K562 (cell line): ENCODE results near the gene PRR15L. TPM values are rescaled to one million over a fixed set of nuclear protein-coding genes. Genes with fewer than 3 reads are reported as not detected.

Experiments
- ATAC-seq: fragments of 200-7000 bp; cut with Tn5 transposase; 3 replicates; pipeline ENCODE4 v1.9.1; 2020; ENCODE audit warnings: moderate library complexity
- BruUV-seq: library from RNA; stranded (reverse); fragments of 400-500 nt; replicated peaks from 2 replicates; lab custom pipeline; 2021; lab: Mats Ljungman, UMichigan
- CTCF ChIA-PET: fragments of 300-600 bp; formaldehyde crosslinking; extraction: SDS; loops from one replicate; lab custom pipeline; 2021; ENCODE audit warnings: low intra/inter-chr PET ratio; lab: Yijun Ruan, JAX
- POLR2A ChIA-PET: fragments of 300-600, 350-650 bp; sonication (Branson Sonifier 250); formaldehyde crosslinking; extraction: SDS; loops from one replicate; lab custom pipeline; 2021; ENCODE audit warnings: antibody characterized with exemption, inconsistent platforms; lab: Yijun Ruan, JAX
- DNase-seq, 4 experiments: peaks; one replicate each; pipeline versions ENCODE4 v3.0.0 to v3.0.0-alpha.2; 2011 to 2018; ENCODE audit warnings: low spot score in 3 of 4, mixed read lengths in 3 of 4; ENCODE audit errors: extremely low read depth in 1 of 4
- FAIRE-seq: peaks from 2 replicates; lab custom pipeline; 2011; peaks lifted over from hg19 to GRCh38; lab: Jason Lieb, UNC
- H2AFZ ChIP-seq: 2 replicates; pipeline ENCODE4 v1.6.0; 2011; ENCODE audit warnings: low read depth, low read length, control low read depth, inconsistent platforms
- H3K27ac ChIP-seq: fragments of 200-600 bp; 3 replicates; pipeline ENCODE4 v1.8.0; 2011; ENCODE audit warnings: low read depth, mild to moderate bottlenecking, control low read depth, inconsistent platforms, low read length, moderate library complexity, mixed read lengths; ENCODE audit errors: extremely low read depth
- H3K27me3 ChIP-seq, 2 experiments: fragments of 300-600 bp in 1 of 2; 2 replicates in 1 of 2; 3 replicates in 1 of 2; pipeline versions ENCODE4 v1.6.0 to v1.8.0; 2011; ENCODE audit warnings: inconsistent platforms in 2 of 2, low read length in 2 of 2, mild to moderate bottlenecking in 1 of 2, mixed read lengths in 1 of 2, moderate library complexity in 1 of 2; ENCODE audit not compliant: control insufficient read depth in 2 of 2, insufficient read depth in 2 of 2
- H3K36me3 ChIP-seq: fragments of 300-600 bp; 3 replicates; pipeline ENCODE4 v1.8.0; 2011; ENCODE audit warnings: mild to moderate bottlenecking, low read length, inconsistent platforms; ENCODE audit not compliant: control insufficient read depth, insufficient read depth
- H3K4me1 ChIP-seq, 2 experiments: fragments of 200-600 bp in 1 of 2; replicated peaks in 1 of 2; 2 replicates in 1 of 2; 3 replicates in 1 of 2; pipeline versions ENCODE4 v1.5.1 to v1.8.0; 2011; ENCODE audit warnings: inconsistent platforms in 2 of 2, low read length in 2 of 2, mild to moderate bottlenecking in 1 of 2, mixed read lengths in 1 of 2, moderate library complexity in 1 of 2; ENCODE audit not compliant: control insufficient read depth in 2 of 2, insufficient read depth in 2 of 2
- H3K4me2 ChIP-seq: 2 replicates; pipeline ENCODE4 v1.6.1; 2011; ENCODE audit warnings: low read length, control low read depth, inconsistent platforms, mixed read lengths; ENCODE audit not compliant: insufficient read depth
- H3K4me3 ChIP-seq: fragments of 200-600 bp; sonication (generic), shearing (Covaris generic); 2 replicates; pipeline ENCODE4 v1.5.1; 2016; ENCODE audit warnings: control low read depth, inconsistent platforms
- H3K79me2 ChIP-seq: fragments of 200-600 bp; 3 replicates; pipeline ENCODE4 v1.8.0; 2011; ENCODE audit warnings: low read length, inconsistent platforms; ENCODE audit not compliant: control insufficient read depth, insufficient read depth
- H3K9ac ChIP-seq, 2 experiments: 2 replicates each; pipeline versions ENCODE4 v1.6.0 to v1.6.1; 2011; ENCODE audit warnings: low read depth in 2 of 2, low read length in 2 of 2, control low read depth in 1 of 2, inconsistent platforms in 1 of 2, mild to moderate bottlenecking in 1 of 2, mixed read lengths in 1 of 2; ENCODE audit not compliant: insufficient read depth in 1 of 2
- H3K9me1 ChIP-seq: one replicate; pipeline ENCODE4 v1.6.0; 2011; ENCODE audit warnings: inconsistent platforms, mild to moderate bottlenecking, low read length, moderate library complexity; ENCODE audit not compliant: control insufficient read depth, insufficient read depth
- H3K9me3 ChIP-seq: replicated peaks from 2 replicates; pipeline ENCODE4 v1.5.1; 2011; ENCODE audit warnings: low read depth, low read length, inconsistent platforms; ENCODE audit not compliant: control insufficient read depth, insufficient read depth
- H4K20me1 ChIP-seq: replicated peaks from 2 replicates; pipeline ENCODE4 v1.6.1; 2011; ENCODE audit warnings: low read length, inconsistent platforms, mixed read lengths; ENCODE audit not compliant: control insufficient read depth, insufficient read depth
- ARID2 ChIP-seq: fragments of 450-650 bp; IDR thresholded peaks from 2 replicates; pipeline ENCODE4 v1.6.1; 2017; ENCODE audit warnings: antibody characterized with exemption, mild to moderate bottlenecking
- CREM ChIP-seq: IDR thresholded peaks from 2 replicates; pipeline ENCODE4 v1.6.1; 2014; ENCODE audit warnings: antibody characterized with exemption, low read depth
- ILF3 ChIP-seq: fragments of 450-650 bp; IDR thresholded peaks from 2 replicates; pipeline ENCODE4 v1.6.1; 2018; ENCODE audit warnings: antibody characterized with exemption, mild to moderate bottlenecking, moderate library complexity, borderline replicate concordance
- MAZ ChIP-seq, 2 experiments: fragments of 450-650 bp in 1 of 2; sonication (generic) in 1 of 2; formaldehyde crosslinking; IDR thresholded peaks in 1 of 2; conservative IDR thresholded peaks in 1 of 2; 2 replicates each; pipeline versions ENCODE4 v1.4.0 to v1.5.0; 2020; ENCODE audit warnings: mild to moderate bottlenecking in 1 of 2, missing genetic modification reagents in 1 of 2
- RB1 ChIP-seq: fragments of 450-650 bp; IDR thresholded peaks from 2 replicates; pipeline ENCODE4 v1.6.1; 2017; ENCODE audit warnings: low read depth, mild to moderate bottlenecking
- SMAD2 ChIP-seq: fragments of 150-350 bp; IDR thresholded peaks from 2 replicates; pipeline ENCODE4 v1.6.1; 2014; ENCODE audit warnings: low read depth, mild to moderate bottlenecking, low read length
- SMC3 ChIP-seq: conservative IDR thresholded peaks from 2 replicates; pipeline ENCODE4 v1.6.1; 2011; ENCODE audit warnings: low read depth, low read length, improper control_type of control experiment; ENCODE audit not compliant: insufficient read depth
- STAG1 ChIP-seq: sonication (generic); formaldehyde crosslinking; IDR thresholded peaks from 2 replicates; pipeline ENCODE4 v1.5.0; 2020; ENCODE audit warnings: missing genetic modification reagents, borderline replicate concordance
- ZBTB17 ChIP-seq: fragments of 450-650 bp; formaldehyde crosslinking; IDR thresholded peaks from 2 replicates; pipeline ENCODE4 v1.4.0; 2020; ENCODE audit warnings: mild to moderate bottlenecking
- ZBTB7A ChIP-seq: IDR thresholded peaks from 2 replicates; pipeline ENCODE4 v1.6.1; 2011; ENCODE audit warnings: low read depth, mild to moderate bottlenecking, low read length, moderate library complexity, borderline replicate concordance; ENCODE audit not compliant: control insufficient read depth
- WGBS: fragments of 100-300 bp; shearing (Covaris generic); methylation state at CpG from one replicate; pipeline ENCODE4 v1.1.6; 2016; ENCODE audit warnings: low coverage, mixed read lengths; ENCODE audit not compliant: insufficient coverage; ENCODE audit errors: missing lambda C conversion rate; 5-methylcytosine and 5-hydroxymethylcytosine counted together
- in situ Hi-C: fragments of 300-500 bp; cut with MboI; formaldehyde crosslinking; loops from 4 replicates; pipeline ENCODE4 v1.15.0; 2018; ENCODE audit warnings: inconsistent platforms, mixed read lengths
- intact Hi-C: fragments of 100-400 bp; cut with micrococcal nuclease; formaldehyde crosslinking; loops from 2 replicates; pipeline ENCODE4 v1.14.2; 2022
- polyA plus RNA-seq, 8 experiments: library from polyadenylated mRNA; depleted of rRNA in 4 of 8; stranded (reverse) in 5 of 8; unstranded in 3 of 8; fragments of >200 nt; fragmentation: Nextera tagmentation in 2 of 8; fragmentation: Illumina TruSeq in 1 of 8; extraction: Ambion mirVana in 2 of 8; extraction: Trizol in 1 of 8; gene quantifications; 2 replicates each; pipeline versions ENCODE4 v1.2.1 to v1.2.3, GENCODE V29; 2011 to 2014; ENCODE audit warnings: inconsistent platforms in 1 of 8, missing spikeins in 1 of 8
- total RNA-seq, 7 experiments: library from RNA; depleted of rRNA in 6 of 7; stranded (reverse); fragments of >200 nt in 6 of 7; fragmentation: Illumina TruSeq in 2 of 7; extraction: Trizol in 2 of 7; gene quantifications; 2 replicates each; pipeline versions ENCODE4 v1.2.1 to v1.2.3, GENCODE V29; 2011 to 2021; ENCODE audit warnings: low replicate concordance in 1 of 7
- TF ChIP-seq, protein P1 (sequence below): fragments of 200-800 bp; sonication (Bioruptor generic); IDR thresholded peaks from 2 replicates; pipeline ENCODE4 v1.6.1; 2017; ENCODE audit warnings: missing genetic modification characterization, missing compliant biosample characterization
- TF ChIP-seq, protein P2 (sequence below): fragments of 450-650 bp; IDR thresholded peaks from 2 replicates; pipeline ENCODE4 v1.7.1; 2018; ENCODE audit warnings: mild to moderate bottlenecking, low read depth; ENCODE audit not compliant: partially characterized antibody
- TF ChIP-seq, protein P3 (sequence below), 3 experiments: IDR thresholded peaks in 2 of 3; conservative IDR thresholded peaks in 1 of 3; 2 replicates each; pipeline ENCODE4 v1.5.1; 2011 to 2012; ENCODE audit warnings: low read length in 3 of 3, mild to moderate bottlenecking in 3 of 3, control low read depth in 2 of 3, improper control_type of control experiment in 1 of 3, inconsistent platforms in 1 of 3, low read depth in 1 of 3, mixed read lengths in 1 of 3, moderate library complexity in 1 of 3; ENCODE audit not compliant: insufficient read depth in 2 of 3

PRR15L gene
- total and polyA plus RNA-seq, 9 of the 15 experiments (the other 6 are each of a cell fraction or from before 2014, with no cell fraction given), result 0.03 TPM; not detected in 8

DNA sequence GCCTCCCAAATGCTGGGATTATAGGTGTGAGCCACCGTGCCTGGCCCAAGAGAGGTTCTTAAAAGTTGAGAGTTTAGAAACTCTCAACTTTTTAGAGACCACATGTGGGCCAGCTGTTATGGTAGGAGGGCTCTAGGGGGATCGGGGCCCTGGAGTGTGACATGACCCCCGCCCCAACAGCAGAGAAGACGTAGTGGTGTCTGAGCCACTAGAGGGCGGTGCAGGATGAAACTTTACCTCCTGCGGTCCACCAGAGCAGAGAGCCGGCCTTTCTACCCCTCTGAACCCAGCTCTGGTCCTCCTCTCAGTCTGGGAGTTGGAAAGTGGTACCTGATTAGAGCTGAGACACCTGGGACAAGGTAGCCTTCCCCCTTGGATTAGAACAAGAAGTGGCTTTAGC, 20.6 kb upstream of the PRR15L start:
- H3K4me3 ChIP-seq, result no peak overlapping the region
- CTCF ChIA-PET, result interaction anchor here (0.6 to 2.3 kb wide), 3 partner anchors 40 to 582 kb away, joined by 3 to 38 read pairs (median 3); no protein-coding TSS in a partner anchor
- BruUV-seq, result no TSS peak
- H3K9me3 ChIP-seq, result no peaks in the 10 kb centered on the region
- in situ Hi-C loops, result no loop called here
- H3K36me3 ChIP-seq, result peaks cover 94% of the 10 kb centered on the region
- H2AFZ ChIP-seq, result no peak overlapping the region
- H3K4me1 ChIP-seq, result peaks cover 32 to 42% of the 10 kb centered on the region in 2 experiments
- H3K9ac ChIP-seq, result no peak overlapping the region
- intact Hi-C loops, result loop anchor here (1.0 to 2.0 kb wide), 2 partner anchors 32 to 40 kb away; no protein-coding TSS in a partner anchor
- WGBS, result 29% methylated on average over 7 of the region's 7 CpGs
- no peaks in the 10 kb centered on the region for H3K27me3 ChIP-seq
- POLR2A ChIA-PET, result interaction anchor here (0.6 to 1.6 kb wide), 5 partner anchors 7 to 734 kb away, joined by 3 to 7 read pairs (median 3); partner anchors contain the start of gene CDK5RAP3
- peak; percentile 81 for ATAC-seq
- peaks cover 4% of the 10 kb centered on the region for H3K9me1 ChIP-seq
- peak; percentile 76 to 83 (median 82) for DNase-seq
- H4K20me1 ChIP-seq, result peaks cover 12% of the 10 kb centered on the region; the same call in 1 of the 2 replicates
- FAIRE-seq, result peak; percentile 35
- H3K79me2 ChIP-seq, result no peaks in the 10 kb centered on the region
- H3K4me2 ChIP-seq, result no peak overlapping the region
- H3K27ac ChIP-seq, result no peak overlapping the region
- no peak for TF ChIP-seq ILF3
- peak in 1 of 2 experiments; percentile 54; a peak in 2 of 4 replicates for TF ChIP-seq MAZ (CRISPR knock-in tag; conservative IDR thresholded peaks at IDR 0.05 in 1 of 2, IDR thresholded peaks at IDR 0.05 in 1 of 2)
- TF ChIP-seq, protein P1, sequence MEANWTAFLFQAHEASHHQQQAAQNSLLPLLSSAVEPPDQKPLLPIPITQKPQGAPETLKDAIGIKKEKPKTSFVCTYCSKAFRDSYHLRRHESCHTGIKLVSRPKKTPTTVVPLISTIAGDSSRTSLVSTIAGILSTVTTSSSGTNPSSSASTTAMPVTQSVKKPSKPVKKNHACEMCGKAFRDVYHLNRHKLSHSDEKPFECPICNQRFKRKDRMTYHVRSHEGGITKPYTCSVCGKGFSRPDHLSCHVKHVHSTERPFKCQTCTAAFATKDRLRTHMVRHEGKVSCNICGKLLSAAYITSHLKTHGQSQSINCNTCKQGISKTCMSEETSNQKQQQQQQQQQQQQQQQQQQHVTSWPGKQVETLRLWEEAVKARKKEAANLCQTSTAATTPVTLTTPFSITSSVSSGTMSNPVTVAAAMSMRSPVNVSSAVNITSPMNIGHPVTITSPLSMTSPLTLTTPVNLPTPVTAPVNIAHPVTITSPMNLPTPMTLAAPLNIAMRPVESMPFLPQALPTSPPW (CRISPR knock-in tag), result no peak; the same call in 1 of the 2 replicates
- TF ChIP-seq CREM, result peak; percentile 56
- peak; percentile 19; the same call in 1 of the 2 replicates for TF ChIP-seq STAG1
- no peak for TF ChIP-seq SMAD2
- TF ChIP-seq ZBTB17 (CRISPR knock-in tag), result no peak
- TF ChIP-seq, protein P2, sequence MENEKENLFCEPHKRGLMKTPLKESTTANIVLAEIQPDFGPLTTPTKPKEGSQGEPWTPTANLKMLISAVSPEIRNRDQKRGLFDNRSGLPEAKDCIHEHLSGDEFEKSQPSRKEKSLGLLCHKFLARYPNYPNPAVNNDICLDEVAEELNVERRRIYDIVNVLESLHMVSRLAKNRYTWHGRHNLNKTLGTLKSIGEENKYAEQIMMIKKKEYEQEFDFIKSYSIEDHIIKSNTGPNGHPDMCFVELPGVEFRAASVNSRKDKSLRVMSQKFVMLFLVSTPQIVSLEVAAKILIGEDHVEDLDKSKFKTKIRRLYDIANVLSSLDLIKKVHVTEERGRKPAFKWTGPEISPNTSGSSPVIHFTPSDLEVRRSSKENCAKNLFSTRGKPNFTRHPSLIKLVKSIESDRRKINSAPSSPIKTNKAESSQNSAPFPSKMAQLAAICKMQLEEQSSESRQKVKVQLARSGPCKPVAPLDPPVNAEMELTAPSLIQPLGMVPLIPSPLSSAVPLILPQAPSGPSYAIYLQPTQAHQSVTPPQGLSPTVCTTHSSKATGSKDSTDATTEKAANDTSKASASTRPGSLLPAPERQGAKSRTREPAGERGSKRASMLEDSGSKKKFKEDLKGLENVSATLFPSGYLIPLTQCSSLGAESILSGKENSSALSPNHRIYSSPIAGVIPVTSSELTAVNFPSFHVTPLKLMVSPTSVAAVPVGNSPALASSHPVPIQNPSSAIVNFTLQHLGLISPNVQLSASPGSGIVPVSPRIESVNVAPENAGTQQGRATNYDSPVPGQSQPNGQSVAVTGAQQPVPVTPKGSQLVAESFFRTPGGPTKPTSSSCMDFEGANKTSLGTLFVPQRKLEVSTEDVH, result no peak
- peak; percentile 29; the same call in 1 of the 2 replicates for TF ChIP-seq RB1
- peak; percentile 66; the same call in 1 of the 2 replicates for TF ChIP-seq ARID2
- TF ChIP-seq SMC3, result peak; percentile 81
- TF ChIP-seq, protein P3, sequence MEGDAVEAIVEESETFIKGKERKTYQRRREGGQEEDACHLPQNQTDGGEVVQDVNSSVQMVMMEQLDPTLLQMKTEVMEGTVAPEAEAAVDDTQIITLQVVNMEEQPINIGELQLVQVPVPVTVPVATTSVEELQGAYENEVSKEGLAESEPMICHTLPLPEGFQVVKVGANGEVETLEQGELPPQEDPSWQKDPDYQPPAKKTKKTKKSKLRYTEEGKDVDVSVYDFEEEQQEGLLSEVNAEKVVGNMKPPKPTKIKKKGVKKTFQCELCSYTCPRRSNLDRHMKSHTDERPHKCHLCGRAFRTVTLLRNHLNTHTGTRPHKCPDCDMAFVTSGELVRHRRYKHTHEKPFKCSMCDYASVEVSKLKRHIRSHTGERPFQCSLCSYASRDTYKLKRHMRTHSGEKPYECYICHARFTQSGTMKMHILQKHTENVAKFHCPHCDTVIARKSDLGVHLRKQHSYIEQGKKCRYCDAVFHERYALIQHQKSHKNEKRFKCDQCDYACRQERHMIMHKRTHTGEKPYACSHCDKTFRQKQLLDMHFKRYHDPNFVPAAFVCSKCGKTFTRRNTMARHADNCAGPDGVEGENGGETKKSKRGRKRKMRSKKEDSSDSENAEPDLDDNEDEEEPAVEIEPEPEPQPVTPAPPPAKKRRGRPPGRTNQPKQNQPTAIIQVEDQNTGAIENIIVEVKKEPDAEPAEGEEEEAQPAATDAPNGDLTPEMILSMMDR (IDR thresholded peaks at IDR 0.05 in 2 of 3, conservative IDR thresholded peaks at IDR 0.05 in 1 of 3; ENCODE audit: insufficient read depth in 2 of 3, low read depth in 1 of 3, low read length in 3 of 3), result peak; percentile 72 to 79 (median 78)
- peak; percentile 69 for TF ChIP-seq ZBTB7A
